ENCODE measurements around the gene KCTD17.

KCTD17 gene, protein sequence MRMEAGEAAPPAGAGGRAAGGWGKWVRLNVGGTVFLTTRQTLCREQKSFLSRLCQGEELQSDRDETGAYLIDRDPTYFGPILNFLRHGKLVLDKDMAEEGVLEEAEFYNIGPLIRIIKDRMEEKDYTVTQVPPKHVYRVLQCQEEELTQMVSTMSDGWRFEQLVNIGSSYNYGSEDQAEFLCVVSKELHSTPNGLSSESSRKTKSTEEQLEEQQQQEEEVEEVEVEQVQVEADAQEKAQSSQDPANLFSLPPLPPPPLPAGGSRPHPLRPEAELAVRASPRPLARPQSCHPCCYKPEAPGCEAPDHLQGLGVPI

DNA sequence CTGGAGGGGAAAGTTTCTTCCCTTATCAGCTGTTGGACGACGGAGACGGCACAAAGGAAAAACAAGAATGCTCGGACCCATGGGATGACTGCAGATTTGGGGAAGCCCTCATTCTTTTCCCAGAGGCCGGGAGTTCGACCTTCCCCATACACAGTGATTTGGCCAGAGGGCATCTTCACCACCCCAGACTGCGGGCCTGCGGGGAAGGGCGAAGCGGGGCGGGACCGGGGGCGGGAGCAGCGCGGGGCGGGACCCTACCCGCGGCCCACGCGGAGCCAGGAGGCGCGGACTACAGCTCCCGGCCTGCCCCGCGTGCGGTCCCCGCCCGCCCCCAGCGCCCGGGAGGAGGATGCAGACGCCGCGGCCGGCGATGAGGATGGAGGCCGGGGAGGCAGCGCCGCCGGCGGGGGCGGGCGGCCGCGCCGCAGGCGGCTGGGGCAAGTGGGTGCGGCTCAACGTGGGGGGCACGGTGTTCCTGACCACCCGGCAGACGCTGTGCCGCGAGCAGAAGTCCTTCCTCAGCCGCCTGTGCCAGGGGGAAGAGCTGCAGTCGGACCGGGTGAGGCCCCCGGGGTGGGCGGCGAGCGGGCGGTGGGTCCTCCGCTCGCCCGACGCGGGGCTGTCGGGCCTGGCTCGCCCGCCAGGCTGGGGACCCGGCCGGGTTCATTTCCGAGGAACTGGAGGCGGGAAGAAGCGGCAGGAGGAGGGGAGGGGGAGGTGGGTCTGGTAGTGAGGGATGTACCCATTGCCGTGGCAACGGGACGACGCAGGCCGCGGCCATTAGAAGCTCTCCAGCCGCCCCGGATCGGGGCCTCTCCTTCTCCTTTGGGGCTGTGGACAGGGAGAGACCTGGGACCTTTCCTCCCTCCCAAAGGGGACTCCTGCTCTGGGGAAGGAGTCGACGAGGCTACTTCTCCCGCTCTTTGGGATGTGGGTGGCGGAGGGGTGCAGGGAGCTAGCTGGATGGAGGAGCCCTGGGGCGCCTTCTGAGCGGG, at the start of gene KCTD17:
Gene KCTD17 (plus strand): TSS at position 352 of the 995 bp plus-strand sequence. CDS start 19 bp downstream, at position 371.
- H3K9ac ChIP-seq (ENCODE audit: low read length): peak within 1 kb of the TSS; percentile 53

DNA sequence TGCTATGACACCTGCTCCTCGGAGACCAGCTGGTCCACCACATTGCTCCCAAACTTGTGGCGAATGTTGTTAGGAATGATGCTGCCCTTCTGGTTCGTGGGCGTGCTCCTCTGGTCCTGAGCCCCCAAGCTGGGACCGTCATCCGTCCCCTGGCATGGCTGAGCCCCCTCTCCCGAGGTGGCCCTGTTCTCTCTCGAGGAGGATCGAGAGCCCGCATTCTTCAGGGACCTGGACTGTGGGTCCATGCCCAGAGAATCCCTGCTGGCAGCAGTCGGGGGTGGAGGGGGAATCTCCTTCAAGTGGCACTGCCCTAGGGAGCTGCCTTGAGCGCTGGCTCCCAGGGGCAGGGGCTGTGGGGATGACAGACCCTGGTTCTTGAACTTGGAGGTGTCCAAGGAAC, 49.7 kb upstream of the KCTD17 start:
- H3K4me3 ChIP-seq (ENCODE audit: low read depth, low read length): no peak overlapping the region
- H3K27me3 ChIP-seq (ENCODE audit: control insufficient read depth, insufficient read depth, low read length): 0 out of 2 replicates have a peak, but pooled peaks cover 6% of the 10 kb centered on the region
- H3K27ac ChIP-seq (ENCODE audit: low read depth, low read length): no peak overlapping the region
- H3K36me3 ChIP-seq (ENCODE audit: control insufficient read depth, insufficient read depth, low read length): no peaks in the 10 kb centered on the region
- no peaks in the 10 kb centered on the region for H3K9me3 ChIP-seq (ENCODE audit: control insufficient read depth, insufficient read depth, low read depth, low read length)
- H3K4me1 ChIP-seq (ENCODE audit: control insufficient read depth, insufficient read depth, low read length): peaks cover 23% of the 10 kb centered on the region
- no peak overlapping the region for H3K9ac ChIP-seq (ENCODE audit: low read length)

More for the DNA sequence above, at the start of gene KCTD17:
- Histone ChIP-seq H3K4me3 (ENCODE audit: low read depth, low read length) (peak within 1 kb of the TSS; percentile 92), H3K4me1 (ENCODE audit: control insufficient read depth, insufficient read depth, low read length) (peaks cover 7% of the 10 kb centered on the region; the same call in 1 of the 2 replicates), H3K27ac (ENCODE audit: low read depth, low read length) (no peak within 1 kb of the TSS), H3K9me3 (ENCODE audit: control insufficient read depth, insufficient read depth, low read depth, low read length) (no peaks in the 10 kb centered on the region), H3K36me3 (ENCODE audit: control insufficient read depth, insufficient read depth, low read length) (peaks cover 18% of the 10 kb centered on the region), H3K27me3 (ENCODE audit: control insufficient read depth, insufficient read depth, low read length) (peaks cover 6% of the 10 kb centered on the region; the same call in 1 of the 2 replicates)

DNA sequence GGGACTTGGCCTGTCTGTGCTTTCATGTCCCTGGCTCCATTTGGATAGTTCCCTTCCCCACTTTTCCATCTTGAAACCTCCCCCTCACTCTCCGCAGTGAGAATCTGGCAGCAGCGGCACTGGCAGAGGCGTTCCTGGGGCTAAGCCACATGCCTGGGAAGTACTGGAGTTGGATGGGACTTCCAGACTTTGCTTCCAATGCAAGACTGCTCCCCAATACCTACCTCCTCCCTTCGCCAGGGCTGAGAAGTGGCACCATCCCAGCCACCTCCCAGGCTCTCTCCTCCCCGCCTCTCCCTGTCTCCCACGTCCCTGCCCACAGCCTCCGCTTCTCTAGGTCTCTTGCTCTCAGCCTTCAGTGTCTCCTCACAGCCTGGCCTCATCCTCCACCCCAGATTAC, 48.9 kb upstream of the KCTD17 start:
- H3K9me3 ChIP-seq (ENCODE audit: control insufficient read depth, insufficient read depth, low read depth, low read length): no peaks in the 10 kb centered on the region
- no peaks in the 10 kb centered on the region for H3K36me3 ChIP-seq (ENCODE audit: control insufficient read depth, insufficient read depth, low read length)
- H3K4me3 ChIP-seq (ENCODE audit: low read depth, low read length): no peak overlapping the region
- H3K27ac ChIP-seq (ENCODE audit: low read depth, low read length): no peak overlapping the region
- no peak overlapping the region for H3K9ac ChIP-seq (ENCODE audit: low read length)
- peaks cover 23% of the 10 kb centered on the region for H3K4me1 ChIP-seq (ENCODE audit: control insufficient read depth, insufficient read depth, low read length)
- peaks cover 14% of the 10 kb centered on the region; the same call in 1 of the 2 replicates for H3K27me3 ChIP-seq (ENCODE audit: control insufficient read depth, insufficient read depth, low read length)

DNA sequence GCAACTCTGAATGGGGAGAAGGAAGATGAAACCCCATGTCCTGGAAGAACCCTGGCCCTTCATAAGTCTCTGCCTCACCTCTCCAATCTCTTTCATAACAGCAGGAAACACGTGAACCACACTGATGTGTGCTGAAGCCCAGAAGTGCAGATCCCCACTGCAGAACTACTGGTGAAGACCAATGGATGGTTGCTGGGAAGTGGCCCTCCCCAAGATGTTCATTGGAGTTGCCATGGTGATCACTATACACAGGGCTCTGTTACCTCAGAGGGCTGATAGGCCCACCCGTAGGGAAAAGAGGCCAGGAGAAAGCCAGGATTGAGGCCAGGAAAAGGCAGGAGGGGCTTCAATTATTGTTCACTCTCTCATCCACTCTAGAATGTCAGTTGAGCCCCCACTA, 43.9 kb upstream of the KCTD17 start:
- no peak overlapping the region for H3K9ac ChIP-seq (ENCODE audit: low read length)
- H3K4me3 ChIP-seq (ENCODE audit: low read depth, low read length): no peak overlapping the region
- H3K9me3 ChIP-seq (ENCODE audit: control insufficient read depth, insufficient read depth, low read depth, low read length): no peaks in the 10 kb centered on the region
- H3K4me1 ChIP-seq (ENCODE audit: control insufficient read depth, insufficient read depth, low read length): peaks cover 7% of the 10 kb centered on the region
- H3K36me3 ChIP-seq (ENCODE audit: control insufficient read depth, insufficient read depth, low read length): no peaks in the 10 kb centered on the region
- no peak overlapping the region for H3K27ac ChIP-seq (ENCODE audit: low read depth, low read length)
- H3K27me3 ChIP-seq (ENCODE audit: control insufficient read depth, insufficient read depth, low read length): peaks cover 12% of the 10 kb centered on the region

DNA sequence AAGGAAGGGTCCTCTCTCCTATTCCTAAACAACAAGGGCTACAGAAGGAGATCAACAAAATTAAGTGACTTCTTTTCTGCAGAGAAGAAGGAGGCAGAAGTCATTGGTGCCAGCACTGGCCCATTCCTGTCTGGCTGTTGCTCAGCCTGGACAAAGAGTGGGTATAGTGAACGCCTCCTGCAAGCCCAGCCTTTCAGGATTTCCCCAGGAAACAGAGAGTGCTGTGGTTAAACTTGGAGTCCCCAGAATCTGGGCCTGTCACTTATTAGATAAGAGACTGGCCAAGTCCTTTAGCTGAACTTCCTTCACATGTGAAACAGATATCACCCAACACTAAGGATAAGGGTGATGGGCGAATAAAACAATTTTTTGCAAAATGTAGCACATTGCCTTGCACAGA, 43.2 kb upstream of the KCTD17 start:
- Histone ChIP-seq H3K27me3 (ENCODE audit: control insufficient read depth, insufficient read depth, low read length) (peaks cover 12% of the 10 kb centered on the region), H3K4me3 (ENCODE audit: low read depth, low read length) (no peak overlapping the region), H3K9ac (ENCODE audit: low read length) (no peak overlapping the region), H3K27ac (ENCODE audit: low read depth, low read length) (no peak overlapping the region), H3K4me1 (ENCODE audit: control insufficient read depth, insufficient read depth, low read length) (peaks cover 3% of the 10 kb centered on the region; the same call in 1 of the 2 replicates), H3K36me3 (ENCODE audit: control insufficient read depth, insufficient read depth, low read length) (no peaks in the 10 kb centered on the region), H3K9me3 (ENCODE audit: control insufficient read depth, insufficient read depth, low read depth, low read length) (no peaks in the 10 kb centered on the region)

DNA sequence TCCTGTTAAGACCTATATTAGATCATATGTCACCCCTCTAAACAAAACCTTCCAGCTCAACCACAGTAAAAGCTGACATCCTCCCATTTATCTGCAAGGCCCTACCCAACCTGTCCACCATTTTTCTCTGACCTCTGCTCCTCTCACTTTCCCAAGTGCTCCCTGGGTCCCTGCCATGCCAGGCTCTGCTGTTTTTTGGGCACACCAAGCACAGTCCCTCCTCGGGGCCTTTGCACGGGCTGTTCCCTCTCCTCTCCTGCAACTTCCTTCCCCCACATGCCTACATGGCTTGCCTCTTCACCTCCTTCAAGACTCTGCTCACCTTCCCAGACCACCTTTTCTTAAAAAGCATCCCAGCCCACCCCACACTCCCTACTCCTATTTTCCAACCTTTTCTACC, 42.1 kb upstream of the KCTD17 start:
- Histone ChIP-seq H3K27ac (ENCODE audit: low read depth, low read length) (no peak overlapping the region), H3K4me1 (ENCODE audit: control insufficient read depth, insufficient read depth, low read length) (no peaks in the 10 kb centered on the region), H3K36me3 (ENCODE audit: control insufficient read depth, insufficient read depth, low read length) (no peaks in the 10 kb centered on the region), H3K9ac (ENCODE audit: low read length) (no peak overlapping the region), H3K27me3 (ENCODE audit: control insufficient read depth, insufficient read depth, low read length) (peaks cover 12% of the 10 kb centered on the region), H3K4me3 (ENCODE audit: low read depth, low read length) (no peak overlapping the region), H3K9me3 (ENCODE audit: control insufficient read depth, insufficient read depth, low read depth, low read length) (no peaks in the 10 kb centered on the region)

DNA sequence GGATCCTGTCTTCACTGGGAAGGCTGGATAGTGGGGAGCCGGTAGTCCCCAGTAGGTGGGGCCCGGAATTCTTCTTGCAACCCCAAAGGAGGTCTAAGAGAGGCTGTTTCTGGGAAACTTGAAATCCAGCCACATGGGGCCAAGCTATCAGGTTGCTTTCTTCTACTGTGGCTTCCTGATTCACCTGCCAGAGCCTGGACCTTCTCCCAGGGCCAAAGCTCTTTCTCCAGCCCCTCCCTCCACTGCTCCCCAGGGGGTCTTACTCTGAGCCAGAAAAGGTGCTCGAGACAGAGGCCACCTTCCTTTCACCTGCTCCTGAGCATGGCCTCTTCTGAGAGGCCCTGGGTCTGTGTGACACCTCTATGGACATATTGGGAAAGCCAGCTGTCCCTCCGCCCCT, 41.4 kb upstream of the KCTD17 start:
- H3K27ac ChIP-seq (ENCODE audit: low read depth, low read length): no peak overlapping the region
- 0 out of 2 replicates have a peak, but pooled peaks cover 1% of the 10 kb centered on the region for H3K4me1 ChIP-seq (ENCODE audit: control insufficient read depth, insufficient read depth, low read length)
- H3K9ac ChIP-seq (ENCODE audit: low read length): no peak overlapping the region
- no peaks in the 10 kb centered on the region for H3K9me3 ChIP-seq (ENCODE audit: control insufficient read depth, insufficient read depth, low read depth, low read length)
- no peak overlapping the region for H3K4me3 ChIP-seq (ENCODE audit: low read depth, low read length)
- H3K36me3 ChIP-seq (ENCODE audit: control insufficient read depth, insufficient read depth, low read length): no peaks in the 10 kb centered on the region
- H3K27me3 ChIP-seq (ENCODE audit: control insufficient read depth, insufficient read depth, low read length): peaks cover 12% of the 10 kb centered on the region

DNA sequence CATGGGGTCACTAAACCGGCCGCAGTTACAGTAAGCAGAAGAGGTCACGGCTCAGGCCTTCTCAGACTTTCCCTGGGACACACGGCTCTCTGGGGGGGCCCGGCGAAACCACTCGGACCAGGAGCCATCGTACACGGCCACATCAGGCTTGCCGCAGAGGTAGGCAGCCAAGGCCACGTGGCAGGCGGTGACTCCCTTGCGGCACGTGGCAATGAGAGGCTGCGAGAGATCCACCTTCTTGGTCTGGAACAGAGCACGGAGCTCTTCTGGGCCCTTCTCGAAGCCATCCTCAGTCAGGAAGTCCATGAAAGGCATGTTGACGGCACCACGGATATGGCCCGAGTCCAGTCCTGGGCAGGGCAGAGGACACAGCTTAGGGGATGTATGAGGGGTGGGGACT, 40.6 kb upstream of the KCTD17 start:
- no peak overlapping the region for H3K9ac ChIP-seq (ENCODE audit: low read length)
- H3K4me1 ChIP-seq (ENCODE audit: control insufficient read depth, insufficient read depth, low read length): 0 out of 2 replicates have a peak, but pooled peaks cover 3% of the 10 kb centered on the region
- no peak overlapping the region for H3K27ac ChIP-seq (ENCODE audit: low read depth, low read length)
- no peaks in the 10 kb centered on the region for H3K9me3 ChIP-seq (ENCODE audit: control insufficient read depth, insufficient read depth, low read depth, low read length)
- H3K36me3 ChIP-seq (ENCODE audit: control insufficient read depth, insufficient read depth, low read length): no peaks in the 10 kb centered on the region
- no peak overlapping the region for H3K4me3 ChIP-seq (ENCODE audit: low read depth, low read length)
- H3K27me3 ChIP-seq (ENCODE audit: control insufficient read depth, insufficient read depth, low read length): peaks cover 12% of the 10 kb centered on the region

DNA sequence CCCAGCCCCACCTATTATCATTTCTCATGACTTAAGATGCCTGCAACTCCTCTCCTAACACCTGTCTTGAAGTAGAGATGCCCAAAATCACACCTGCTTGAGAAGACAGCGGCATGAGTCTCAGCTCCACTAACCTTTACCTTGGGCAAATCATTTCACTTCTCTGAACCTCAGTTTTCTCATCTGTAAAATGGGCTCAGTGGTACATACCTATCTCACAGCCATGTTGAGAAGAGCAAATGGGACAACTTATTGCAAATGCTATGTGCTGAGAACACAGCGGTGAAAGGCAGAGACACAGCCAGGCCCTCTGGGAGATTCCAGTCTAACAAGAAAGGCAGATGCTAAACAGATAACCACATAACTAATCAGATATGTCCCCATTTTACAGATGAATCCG, 40.1 kb upstream of the KCTD17 start:
- no peak overlapping the region for H3K9ac ChIP-seq (ENCODE audit: low read length)
- H3K27ac ChIP-seq (ENCODE audit: low read depth, low read length): no peak overlapping the region
- H3K36me3 ChIP-seq (ENCODE audit: control insufficient read depth, insufficient read depth, low read length): peaks cover 3% of the 10 kb centered on the region; the same call in 1 of the 2 replicates
- no peaks in the 10 kb centered on the region for H3K9me3 ChIP-seq (ENCODE audit: control insufficient read depth, insufficient read depth, low read depth, low read length)
- 0 out of 2 replicates have a peak, but pooled peaks cover 3% of the 10 kb centered on the region for H3K4me1 ChIP-seq (ENCODE audit: control insufficient read depth, insufficient read depth, low read length)
- no peak overlapping the region for H3K4me3 ChIP-seq (ENCODE audit: low read depth, low read length)
- H3K27me3 ChIP-seq (ENCODE audit: control insufficient read depth, insufficient read depth, low read length): peaks cover 12% of the 10 kb centered on the region

DNA sequence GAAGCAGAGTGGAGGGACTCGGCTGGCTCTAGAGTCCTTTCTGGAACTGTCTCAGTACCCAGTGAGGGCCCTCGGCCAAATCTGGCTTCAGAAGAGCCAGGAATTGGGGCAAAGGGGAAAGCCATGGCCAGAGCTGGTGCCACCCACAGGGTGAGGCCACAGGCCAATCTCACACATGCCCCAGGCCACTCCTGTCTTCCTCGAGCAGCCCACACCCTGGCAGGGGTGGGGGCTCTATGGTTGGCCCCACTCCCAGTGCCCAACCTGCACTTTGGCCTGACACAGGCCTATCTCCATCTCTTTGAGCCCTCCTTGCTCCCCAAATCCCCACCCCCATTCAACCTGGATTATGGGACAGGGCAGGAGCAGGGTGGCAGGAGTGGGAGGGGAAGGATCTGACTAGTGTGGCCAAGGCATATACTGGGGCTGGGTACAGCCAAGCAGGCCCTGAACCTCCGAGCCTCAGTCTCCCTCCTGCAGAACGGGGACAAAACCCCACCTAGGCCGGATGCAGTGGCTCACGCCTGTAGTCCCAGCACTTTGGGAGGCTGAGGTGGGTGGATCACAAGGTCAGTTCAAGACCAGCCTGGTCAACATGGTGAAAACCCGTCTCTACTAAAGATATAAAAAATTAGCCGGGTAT, 39.2 kb upstream of the KCTD17 start:
- Histone ChIP-seq H3K27me3 (ENCODE audit: control insufficient read depth, insufficient read depth, low read length) (peaks cover 3% of the 10 kb centered on the region; the same call in 1 of the 2 replicates), H3K36me3 (ENCODE audit: control insufficient read depth, insufficient read depth, low read length) (peaks cover 11% of the 10 kb centered on the region), H3K9me3 (ENCODE audit: control insufficient read depth, insufficient read depth, low read depth, low read length) (no peaks in the 10 kb centered on the region), H3K27ac (ENCODE audit: low read depth, low read length) (no peak overlapping the region), H3K9ac (ENCODE audit: low read length) (no peak overlapping the region), H3K4me1 (ENCODE audit: control insufficient read depth, insufficient read depth, low read length) (0 out of 2 replicates have a peak, but pooled peaks cover 3% of the 10 kb centered on the region), H3K4me3 (ENCODE audit: low read depth, low read length) (no peak overlapping the region)
